K562 (cell line): ENCODE measurements around the gene COL13A1. TPM values are rescaled to one million over a fixed set of nuclear protein-coding genes. Genes with fewer than 3 reads are reported as not detected.

ENCODE experiments used
- ATAC-seq: fragments of 200-7000 bp; cut with Tn5 transposase; 3 replicates; pipeline ENCODE4 v1.9.1; 2020; ENCODE audit warnings: moderate library complexity
- BruUV-seq: library from RNA; stranded (reverse); fragments of 400-500 nt; replicated peaks from 2 replicates; lab custom pipeline; 2021; lab: Mats Ljungman, UMichigan
- CTCF ChIA-PET: fragments of 300-600 bp; formaldehyde crosslinking; extraction: SDS; loops from one replicate; lab custom pipeline; 2021; ENCODE audit warnings: low intra/inter-chr PET ratio; lab: Yijun Ruan, JAX
- POLR2A ChIA-PET: fragments of 300-600, 350-650 bp; sonication (Branson Sonifier 250); formaldehyde crosslinking; extraction: SDS; loops from one replicate; lab custom pipeline; 2021; ENCODE audit warnings: antibody characterized with exemption, inconsistent platforms; lab: Yijun Ruan, JAX
- DNase-seq, 4 experiments: peaks; one replicate each; pipeline versions ENCODE4 v3.0.0 to v3.0.0-alpha.2; 2011 to 2018; ENCODE audit warnings: low spot score in 3 of 4, mixed read lengths in 3 of 4; ENCODE audit errors: extremely low read depth in 1 of 4
- FAIRE-seq: peaks from 2 replicates; lab custom pipeline; 2011; peaks lifted over from hg19 to GRCh38; lab: Jason Lieb, UNC
- H2AFZ ChIP-seq: 2 replicates; pipeline ENCODE4 v1.6.0; 2011; ENCODE audit warnings: low read depth, low read length, control low read depth, inconsistent platforms
- H3K27ac ChIP-seq: fragments of 200-600 bp; 3 replicates; pipeline ENCODE4 v1.8.0; 2011; ENCODE audit warnings: low read depth, mild to moderate bottlenecking, control low read depth, inconsistent platforms, low read length, moderate library complexity, mixed read lengths; ENCODE audit errors: extremely low read depth
- H3K27me3 ChIP-seq, 2 experiments: fragments of 300-600 bp in 1 of 2; 2 replicates in 1 of 2; 3 replicates in 1 of 2; pipeline versions ENCODE4 v1.6.0 to v1.8.0; 2011; ENCODE audit warnings: inconsistent platforms in 2 of 2, low read length in 2 of 2, mild to moderate bottlenecking in 1 of 2, mixed read lengths in 1 of 2, moderate library complexity in 1 of 2; ENCODE audit not compliant: control insufficient read depth in 2 of 2, insufficient read depth in 2 of 2
- H3K36me3 ChIP-seq: fragments of 300-600 bp; 3 replicates; pipeline ENCODE4 v1.8.0; 2011; ENCODE audit warnings: mild to moderate bottlenecking, low read length, inconsistent platforms; ENCODE audit not compliant: control insufficient read depth, insufficient read depth
- H3K4me1 ChIP-seq, 2 experiments: fragments of 200-600 bp in 1 of 2; replicated peaks in 1 of 2; 2 replicates in 1 of 2; 3 replicates in 1 of 2; pipeline versions ENCODE4 v1.5.1 to v1.8.0; 2011; ENCODE audit warnings: inconsistent platforms in 2 of 2, low read length in 2 of 2, mild to moderate bottlenecking in 1 of 2, mixed read lengths in 1 of 2, moderate library complexity in 1 of 2; ENCODE audit not compliant: control insufficient read depth in 2 of 2, insufficient read depth in 2 of 2
- H3K4me2 ChIP-seq: 2 replicates; pipeline ENCODE4 v1.6.1; 2011; ENCODE audit warnings: low read length, control low read depth, inconsistent platforms, mixed read lengths; ENCODE audit not compliant: insufficient read depth
- H3K4me3 ChIP-seq: fragments of 200-600 bp; sonication (generic), shearing (Covaris generic); 2 replicates; pipeline ENCODE4 v1.5.1; 2016; ENCODE audit warnings: control low read depth, inconsistent platforms
- H3K79me2 ChIP-seq: fragments of 200-600 bp; 3 replicates; pipeline ENCODE4 v1.8.0; 2011; ENCODE audit warnings: low read length, inconsistent platforms; ENCODE audit not compliant: control insufficient read depth, insufficient read depth
- H3K9ac ChIP-seq, 2 experiments: 2 replicates each; pipeline versions ENCODE4 v1.6.0 to v1.6.1; 2011; ENCODE audit warnings: low read depth in 2 of 2, low read length in 2 of 2, control low read depth in 1 of 2, inconsistent platforms in 1 of 2, mild to moderate bottlenecking in 1 of 2, mixed read lengths in 1 of 2; ENCODE audit not compliant: insufficient read depth in 1 of 2
- H3K9me1 ChIP-seq: one replicate; pipeline ENCODE4 v1.6.0; 2011; ENCODE audit warnings: inconsistent platforms, mild to moderate bottlenecking, low read length, moderate library complexity; ENCODE audit not compliant: control insufficient read depth, insufficient read depth
- H3K9me3 ChIP-seq: replicated peaks from 2 replicates; pipeline ENCODE4 v1.5.1; 2011; ENCODE audit warnings: low read depth, low read length, inconsistent platforms; ENCODE audit not compliant: control insufficient read depth, insufficient read depth
- H4K20me1 ChIP-seq: replicated peaks from 2 replicates; pipeline ENCODE4 v1.6.1; 2011; ENCODE audit warnings: low read length, inconsistent platforms, mixed read lengths; ENCODE audit not compliant: control insufficient read depth, insufficient read depth
- ESRRB ChIP-seq: fragments of 250-450 bp; sonication (Bioruptor Pico); IDR thresholded peaks from 2 replicates; pipeline ENCODE4 v1.5.0; 2020; ENCODE audit warnings: mild to moderate bottlenecking, moderate library complexity, borderline replicate concordance
- HDAC2 ChIP-seq: fragments of 450-650 bp; IDR thresholded peaks from 2 replicates; pipeline ENCODE4 v1.6.1; 2016; ENCODE audit warnings: mild to moderate bottlenecking
- MAFF ChIP-seq: IDR thresholded peaks from 2 replicates; pipeline ENCODE4 v1.6.1; 2012; ENCODE audit warnings: low read length, improper control_type of control experiment
- MAFG ChIP-seq: fragments of 450-650 bp; conservative IDR thresholded peaks from 2 replicates; pipeline ENCODE4 v1.6.1; 2016; ENCODE audit warnings: missing genetic modification characterization, missing compliant biosample characterization
- TOE1 ChIP-seq, 2 experiments: fragments of 450-650 bp in 1 of 2; sonication (generic) in 1 of 2; formaldehyde crosslinking in 1 of 2; IDR thresholded peaks; 2 replicates each; pipeline versions ENCODE4 v1.7.1 to v1.8.0; 2016 to 2022; ENCODE audit warnings: borderline replicate concordance in 2 of 2, mild to moderate bottlenecking in 2 of 2, antibody characterized with exemption in 1 of 2, inconsistent platforms in 1 of 2, low read depth in 1 of 2, missing genetic modification reagents in 1 of 2, moderate library complexity in 1 of 2
- U2AF1 ChIP-seq: fragments of 200-400 bp; formaldehyde crosslinking; optimal IDR thresholded peaks from 2 replicates; pipeline ENCODE3; 2017; ENCODE audit warnings: mild to moderate bottlenecking, low read depth, low read length, moderate library complexity
- ZNF384 ChIP-seq: IDR thresholded peaks from 2 replicates; pipeline ENCODE4 v1.6.1; 2012; ENCODE audit warnings: low read depth, low read length, improper control_type of control experiment
- ZNF583 ChIP-seq: fragments of 250-450 bp; sonication (Bioruptor Pico); IDR thresholded peaks from 2 replicates; pipeline ENCODE4 v1.4.0; 2020
- WGBS: fragments of 100-300 bp; shearing (Covaris generic); methylation state at CpG from one replicate; pipeline ENCODE4 v1.1.6; 2016; ENCODE audit warnings: low coverage, mixed read lengths; ENCODE audit not compliant: insufficient coverage; ENCODE audit errors: missing lambda C conversion rate; 5-methylcytosine and 5-hydroxymethylcytosine counted together
- in situ Hi-C: fragments of 300-500 bp; cut with MboI; formaldehyde crosslinking; loops from 4 replicates; pipeline ENCODE4 v1.15.0; 2018; ENCODE audit warnings: inconsistent platforms, mixed read lengths
- intact Hi-C: fragments of 100-400 bp; cut with micrococcal nuclease; formaldehyde crosslinking; loops from 2 replicates; pipeline ENCODE4 v1.14.2; 2022
- polyA plus RNA-seq, 8 experiments: library from polyadenylated mRNA; depleted of rRNA in 4 of 8; stranded (reverse) in 5 of 8; unstranded in 3 of 8; fragments of >200 nt; fragmentation: Nextera tagmentation in 2 of 8; fragmentation: Illumina TruSeq in 1 of 8; extraction: Ambion mirVana in 2 of 8; extraction: Trizol in 1 of 8; gene quantifications; 2 replicates each; pipeline versions ENCODE4 v1.2.1 to v1.2.3, GENCODE V29; 2011 to 2014; ENCODE audit warnings: inconsistent platforms in 1 of 8, missing spikeins in 1 of 8
- total RNA-seq, 7 experiments: library from RNA; depleted of rRNA in 6 of 7; stranded (reverse); fragments of >200 nt in 6 of 7; fragmentation: Illumina TruSeq in 2 of 7; extraction: Trizol in 2 of 7; gene quantifications; 2 replicates each; pipeline versions ENCODE4 v1.2.1 to v1.2.3, GENCODE V29; 2011 to 2021; ENCODE audit warnings: low replicate concordance in 1 of 7
- TF ChIP-seq, protein P1 (sequence below): fragments of 150-350 bp; IDR thresholded peaks from 2 replicates; pipeline ENCODE4 v1.6.1; 2014; ENCODE audit warnings: low read depth, mild to moderate bottlenecking, low read length, borderline replicate concordance
- TF ChIP-seq, protein P2 (sequence below): fragments of 250-450 bp; sonication (Bioruptor Pico); IDR thresholded peaks from 2 replicates; pipeline ENCODE4 v1.8.0; 2021; ENCODE audit warnings: mild to moderate bottlenecking, moderate library complexity
- TF ChIP-seq, protein P3 (sequence below): sonication (generic); formaldehyde crosslinking; IDR thresholded peaks from 2 replicates; pipeline ENCODE4 v1.5.0; 2020; ENCODE audit warnings: missing genetic modification reagents
- TF ChIP-seq, protein P4 (sequence below): fragments of 450-650 bp; IDR thresholded peaks from 2 replicates; pipeline ENCODE4 v1.6.1; 2014; ENCODE audit warnings: low read depth, mild to moderate bottlenecking, moderate library complexity, borderline replicate concordance

Gene COL13A1
- total and polyA plus RNA-seq, 9 of the 15 experiments (the other 6 are each of a cell fraction or from before 2014, with no cell fraction given): not detected

DNA sequence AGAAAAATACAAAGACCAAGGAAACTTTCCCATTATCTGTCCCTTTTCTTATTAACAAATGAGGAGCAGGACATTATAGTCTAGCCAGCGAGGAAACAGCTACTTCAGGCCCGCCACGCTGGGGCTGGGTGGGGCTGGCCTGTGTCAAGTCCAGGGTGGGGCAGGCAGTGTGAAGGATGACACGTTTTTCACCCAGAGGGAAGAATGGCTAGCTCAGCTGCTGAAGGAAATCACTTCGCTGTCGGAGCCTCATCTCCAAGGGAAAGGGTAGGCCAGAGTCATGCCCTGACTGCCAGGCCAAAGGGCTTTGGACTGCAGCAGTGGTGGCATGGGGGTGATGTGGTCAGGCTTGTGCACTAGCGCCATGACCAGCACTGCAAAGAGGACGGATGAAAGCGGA is 24.4 kb downstream of the COL13A1 start (continued):
- TF ChIP-seq, protein P1, sequence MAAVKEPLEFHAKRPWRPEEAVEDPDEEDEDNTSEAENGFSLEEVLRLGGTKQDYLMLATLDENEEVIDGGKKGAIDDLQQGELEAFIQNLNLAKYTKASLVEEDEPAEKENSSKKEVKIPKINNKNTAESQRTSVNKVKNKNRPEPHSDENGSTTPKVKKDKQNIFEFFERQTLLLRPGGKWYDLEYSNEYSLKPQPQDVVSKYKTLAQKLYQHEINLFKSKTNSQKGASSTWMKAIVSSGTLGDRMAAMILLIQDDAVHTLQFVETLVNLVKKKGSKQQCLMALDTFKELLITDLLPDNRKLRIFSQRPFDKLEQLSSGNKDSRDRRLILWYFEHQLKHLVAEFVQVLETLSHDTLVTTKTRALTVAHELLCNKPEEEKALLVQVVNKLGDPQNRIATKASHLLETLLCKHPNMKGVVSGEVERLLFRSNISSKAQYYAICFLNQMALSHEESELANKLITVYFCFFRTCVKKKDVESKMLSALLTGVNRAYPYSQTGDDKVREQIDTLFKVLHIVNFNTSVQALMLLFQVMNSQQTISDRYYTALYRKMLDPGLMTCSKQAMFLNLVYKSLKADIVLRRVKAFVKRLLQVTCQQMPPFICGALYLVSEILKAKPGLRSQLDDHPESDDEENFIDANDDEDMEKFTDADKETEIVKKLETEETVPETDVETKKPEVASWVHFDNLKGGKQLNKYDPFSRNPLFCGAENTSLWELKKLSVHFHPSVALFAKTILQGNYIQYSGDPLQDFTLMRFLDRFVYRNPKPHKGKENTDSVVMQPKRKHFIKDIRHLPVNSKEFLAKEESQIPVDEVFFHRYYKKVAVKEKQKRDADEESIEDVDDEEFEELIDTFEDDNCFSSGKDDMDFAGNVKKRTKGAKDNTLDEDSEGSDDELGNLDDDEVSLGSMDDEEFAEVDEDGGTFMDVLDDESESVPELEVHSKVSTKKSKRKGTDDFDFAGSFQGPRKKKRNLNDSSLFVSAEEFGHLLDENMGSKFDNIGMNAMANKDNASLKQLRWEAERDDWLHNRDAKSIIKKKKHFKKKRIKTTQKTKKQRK: no peak
- TF ChIP-seq MAFF (no peak), ZNF384 (no peak), ESRRB (CRISPR knock-in tag) (no peak), U2AF1 (no peak)
- TF ChIP-seq, all 486 proteins: peak for 0

DNA sequence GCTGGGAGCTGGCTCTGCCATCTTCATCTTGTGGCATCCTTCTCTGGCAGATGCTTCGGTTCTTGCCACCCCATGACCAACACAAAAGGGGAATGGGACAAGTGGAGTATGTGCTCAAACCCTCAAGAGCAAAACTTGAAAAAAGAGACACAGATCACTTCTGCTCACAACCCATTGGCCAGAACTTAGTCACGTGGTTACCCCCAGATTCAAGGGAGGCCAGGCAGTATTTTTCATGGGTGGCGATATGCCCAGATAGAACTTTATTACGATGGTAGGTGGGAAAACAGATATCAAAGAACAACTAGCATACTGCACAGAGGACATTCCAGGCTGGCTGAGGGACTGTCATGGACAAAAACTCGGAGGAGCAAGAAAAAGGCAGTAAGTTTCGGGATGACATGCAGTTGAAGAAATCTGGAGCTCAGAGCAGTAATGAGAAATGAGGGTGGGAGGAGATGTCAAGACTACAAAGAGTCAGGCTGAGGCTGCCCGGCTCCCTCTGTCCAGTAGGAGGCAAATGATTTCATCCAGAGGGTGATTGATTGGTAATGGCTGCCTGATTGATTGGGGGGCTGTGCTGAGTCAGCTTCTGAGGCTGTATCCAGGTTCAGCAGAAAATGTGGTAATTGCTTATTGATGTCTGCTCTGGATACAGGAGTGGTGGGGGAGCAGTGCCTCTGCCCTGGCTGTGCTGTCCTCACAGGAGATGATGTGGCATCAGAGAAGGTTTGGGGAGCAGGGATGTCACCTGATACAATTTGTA is 25.3 kb downstream of the COL13A1 start:
- in situ Hi-C loops: no loop called here
- peak; percentile 54 for FAIRE-seq
- intact Hi-C loops: no loop called here
- no peak overlapping the region for H3K9ac ChIP-seq
- POLR2A ChIA-PET: interaction anchor here (0.6 to 1.0 kb wide), 4 partner anchors 9 to 89 kb away, joined by 3 to 4 read pairs (median 4); no protein-coding TSS in a partner anchor
- no peaks in the 10 kb centered on the region for H3K4me1 ChIP-seq
- H3K9me3 ChIP-seq: no peaks in the 10 kb centered on the region
- no peak; the same call in 2 of the 3 replicates for ATAC-seq
- H3K4me3 ChIP-seq: no peak overlapping the region
- CTCF ChIA-PET: no interaction called here
- H3K27me3 ChIP-seq: peaks cover 9 to 36% of the 10 kb centered on the region in 2 experiments
- 0% methylated on average over 7 of the region's 7 CpGs for WGBS
- no peaks in the 10 kb centered on the region for H3K79me2 ChIP-seq
- no peaks in the 10 kb centered on the region for H3K36me3 ChIP-seq
- BruUV-seq: no TSS peak
- H3K4me2 ChIP-seq: no peak overlapping the region
- no peak overlapping the region for H3K27ac ChIP-seq
- DNase-seq: peak in 3 of 4 experiments; percentile 62 to 68 (median 64)
- H2AFZ ChIP-seq: no peak overlapping the region
- H3K9me1 ChIP-seq: no peaks in the 10 kb centered on the region
- no peaks in the 10 kb centered on the region for H4K20me1 ChIP-seq
- TF ChIP-seq TOE1 (IDR thresholded peaks at IDR 0.05; ENCODE audit: borderline replicate concordance) (peak; percentile 72; the same call in 1 of the 2 replicates), TOE1 (CRISPR knock-in tag; IDR thresholded peaks at IDR 0.05; ENCODE audit: borderline replicate concordance, low read depth) (no peak), ZNF583 (CRISPR knock-in tag) (no peak), MAFG (tag) (0 out of 2 replicates have a peak, but pooled peaks have one; percentile 18), HDAC2 (no peak)
- TF ChIP-seq, protein P2, sequence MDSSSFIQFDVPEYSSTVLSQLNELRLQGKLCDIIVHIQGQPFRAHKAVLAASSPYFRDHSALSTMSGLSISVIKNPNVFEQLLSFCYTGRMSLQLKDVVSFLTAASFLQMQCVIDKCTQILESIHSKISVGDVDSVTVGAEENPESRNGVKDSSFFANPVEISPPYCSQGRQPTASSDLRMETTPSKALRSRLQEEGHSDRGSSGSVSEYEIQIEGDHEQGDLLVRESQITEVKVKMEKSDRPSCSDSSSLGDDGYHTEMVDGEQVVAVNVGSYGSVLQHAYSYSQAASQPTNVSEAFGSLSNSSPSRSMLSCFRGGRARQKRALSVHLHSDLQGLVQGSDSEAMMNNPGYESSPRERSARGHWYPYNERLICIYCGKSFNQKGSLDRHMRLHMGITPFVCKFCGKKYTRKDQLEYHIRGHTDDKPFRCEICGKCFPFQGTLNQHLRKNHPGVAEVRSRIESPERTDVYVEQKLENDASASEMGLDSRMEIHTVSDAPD (CRISPR knock-in tag): no peak
- TF ChIP-seq, protein P3, sequence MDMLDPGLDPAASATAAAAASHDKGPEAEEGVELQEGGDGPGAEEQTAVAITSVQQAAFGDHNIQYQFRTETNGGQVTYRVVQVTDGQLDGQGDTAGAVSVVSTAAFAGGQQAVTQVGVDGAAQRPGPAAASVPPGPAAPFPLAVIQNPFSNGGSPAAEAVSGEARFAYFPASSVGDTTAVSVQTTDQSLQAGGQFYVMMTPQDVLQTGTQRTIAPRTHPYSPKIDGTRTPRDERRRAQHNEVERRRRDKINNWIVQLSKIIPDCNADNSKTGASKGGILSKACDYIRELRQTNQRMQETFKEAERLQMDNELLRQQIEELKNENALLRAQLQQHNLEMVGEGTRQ: peak; percentile 18; the same call in 1 of the 2 replicates
- TF ChIP-seq, protein P4, sequence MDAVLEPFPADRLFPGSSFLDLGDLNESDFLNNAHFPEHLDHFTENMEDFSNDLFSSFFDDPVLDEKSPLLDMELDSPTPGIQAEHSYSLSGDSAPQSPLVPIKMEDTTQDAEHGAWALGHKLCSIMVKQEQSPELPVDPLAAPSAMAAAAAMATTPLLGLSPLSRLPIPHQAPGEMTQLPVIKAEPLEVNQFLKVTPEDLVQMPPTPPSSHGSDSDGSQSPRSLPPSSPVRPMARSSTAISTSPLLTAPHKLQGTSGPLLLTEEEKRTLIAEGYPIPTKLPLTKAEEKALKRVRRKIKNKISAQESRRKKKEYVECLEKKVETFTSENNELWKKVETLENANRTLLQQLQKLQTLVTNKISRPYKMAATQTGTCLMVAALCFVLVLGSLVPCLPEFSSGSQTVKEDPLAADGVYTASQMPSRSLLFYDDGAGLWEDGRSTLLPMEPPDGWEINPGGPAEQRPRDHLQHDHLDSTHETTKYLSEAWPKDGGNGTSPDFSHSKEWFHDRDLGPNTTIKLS: no peak
